ENCODE measurements around the gene APCDD1. TPM values are rescaled to one million over a fixed set of nuclear protein-coding genes. Genes with fewer than 3 reads are reported as not detected.

Gene APCDD1
- total RNA-seq, 4 donors from 2014 or later = 47.6 to 191 (median 118) TPM

GRCh38 chr18:10481831-10482230 is 27.4 kb downstream of the APCDD1 start:
- TF ChIP-seq CTCF (IDR thresholded peaks at IDR 0.05; ENCODE audit: low read depth) = no peak

- TF ChIP-seq CTCF (IDR thresholded peaks at IDR 0.05; ENCODE audit: low read depth) = no peak
Observed at GRCh38 chr18:10482363-10482984, 28.0 kb downstream of the APCDD1 start.

- no peak for TF ChIP-seq CTCF (IDR thresholded peaks at IDR 0.05; ENCODE audit: low read depth)
Observed at GRCh38 chr18:10482985-10483949, 28.8 kb downstream of the APCDD1 start.

- TF ChIP-seq CTCF (IDR thresholded peaks at IDR 0.05; ENCODE audit: low read depth) = no peak
Observed at GRCh38 chr18:10485475-10485874, 31.0 kb downstream of the APCDD1 start.

GRCh38 chr18:10486362-10486761 is 31.9 kb downstream of the APCDD1 start:
- TF ChIP-seq CTCF (IDR thresholded peaks at IDR 0.05; ENCODE audit: low read depth) = no peak

DNA sequence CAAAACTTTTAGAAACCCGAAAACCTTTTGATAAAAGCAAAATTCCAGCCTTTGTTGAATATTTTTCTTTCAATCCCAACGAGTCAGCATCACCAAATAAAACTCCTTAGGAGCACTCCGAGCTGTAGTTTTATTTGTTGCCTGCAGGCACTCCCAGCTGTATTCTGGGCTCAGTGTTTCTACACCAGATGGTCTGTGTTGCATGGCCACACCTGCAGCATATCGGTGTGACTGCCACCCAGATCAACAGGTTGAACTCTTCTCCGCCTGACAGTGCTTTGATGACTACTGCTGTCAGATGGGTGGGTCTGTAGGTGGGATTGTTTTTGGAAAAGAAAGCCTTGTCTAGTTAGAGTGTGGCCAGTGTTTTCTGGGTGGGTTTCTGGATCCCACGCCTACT is 32.7 kb downstream of the APCDD1 start:
- TF ChIP-seq CTCF (IDR thresholded peaks at IDR 0.05; ENCODE audit: low read depth) = no peak

DNA sequence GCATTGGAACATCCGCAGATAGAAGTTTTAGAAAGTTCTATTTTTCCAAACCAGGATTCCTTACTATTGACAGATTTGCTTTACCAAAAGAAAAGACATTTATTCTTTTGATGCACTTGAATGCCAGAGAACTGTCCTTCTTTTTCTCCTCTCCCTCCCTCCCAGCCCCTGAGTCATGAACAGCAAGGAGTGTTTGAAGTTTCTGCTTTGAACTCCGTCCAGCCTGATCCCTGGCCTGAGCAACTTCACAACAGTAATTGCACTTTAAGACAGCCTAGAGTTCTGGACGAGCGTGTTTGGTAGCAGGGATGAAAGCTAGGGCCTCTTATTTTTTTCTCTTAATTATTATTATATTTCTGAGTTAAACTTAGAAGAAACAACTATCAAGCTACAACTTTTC is 33.6 kb downstream of the APCDD1 start:
- TF ChIP-seq CTCF (IDR thresholded peaks at IDR 0.05; ENCODE audit: low read depth) = no peak
